A673 (cell line): ENCODE results near the gene BTG1. TPM values are rescaled to one million over a fixed set of nuclear protein-coding genes. Genes with fewer than 3 reads are reported as not detected.

Source experiments
- BruUV-seq: library from RNA; stranded (reverse); fragments of 400-500 nt; replicated peaks from 2 replicates; lab custom pipeline; 2021; lab: Mats Ljungman, UMichigan
- CTCF ChIA-PET: fragments of 300-600 bp; sonication (Branson Sonifier 250); formaldehyde crosslinking; loops from one replicate; lab custom pipeline; 2022; ENCODE audit warnings: antibody characterized with exemption; lab: Charles Lee
- POLR2A ChIA-PET: fragments of 300-600 bp; sonication (Branson Sonifier 250); formaldehyde crosslinking; loops from one replicate; lab custom pipeline; 2022; ENCODE audit warnings: antibody characterized with exemption; ENCODE audit not compliant: low non-redundant PET; lab: Charles Lee
- DNase-seq: peaks from one replicate; pipeline ENCODE4 v3.0.0-alpha.2; 2015; ENCODE audit warnings: low spot score
- H3K27ac ChIP-seq: fragments of 200-600 bp; sonication (generic); 2 replicates; pipeline ENCODE4 v1.5.1; 2016; ENCODE audit warnings: mixed run types, low read depth, mild to moderate bottlenecking, mixed read lengths, antibody characterized with exemption, low read length; ENCODE audit not compliant: poor library complexity, severe bottlenecking
- H3K27me3 ChIP-seq: fragments of 200-600 bp; sonication (generic); replicated peaks from 2 replicates; pipeline ENCODE4 v1.6.1; 2017; ENCODE audit warnings: mixed run types, low read depth, mild to moderate bottlenecking, mixed read lengths, antibody characterized with exemption, low read length; ENCODE audit not compliant: insufficient read depth, poor library complexity
- H3K36me3 ChIP-seq: fragments of 200-600 bp; sonication (generic); 2 replicates; pipeline ENCODE4 v1.6.1; 2016; ENCODE audit warnings: mixed run types, mild to moderate bottlenecking, mixed read lengths, antibody characterized with exemption, low read length; ENCODE audit not compliant: insufficient read depth, poor library complexity, severe bottlenecking
- H3K4me1 ChIP-seq: fragments of 200-600 bp; sonication (generic); 2 replicates; pipeline ENCODE4 v1.6.1; 2017; ENCODE audit warnings: mixed run types, mild to moderate bottlenecking, mixed read lengths, antibody characterized with exemption, low read length; ENCODE audit not compliant: insufficient read depth, poor library complexity, severe bottlenecking
- H3K4me3 ChIP-seq: fragments of 200-600 bp; sonication (generic); 2 replicates; pipeline ENCODE4 v1.5.1; 2016; ENCODE audit warnings: low read depth, mixed run types, mild to moderate bottlenecking, mixed read lengths, low read length; ENCODE audit not compliant: poor library complexity, severe bottlenecking
- H3K9me3 ChIP-seq: fragments of 200-600 bp; sonication (generic); 2 replicates; pipeline ENCODE4 v1.6.1; 2016; ENCODE audit warnings: mixed run types, low read depth, mild to moderate bottlenecking, mixed read lengths, antibody characterized with exemption, low read length; ENCODE audit not compliant: poor library complexity, severe bottlenecking
- EZH2 ChIP-seq: fragments of 200-600 bp; sonication (generic); IDR thresholded peaks from 2 replicates; pipeline ENCODE4 v1.6.1; 2017; ENCODE audit warnings: borderline replicate concordance, low read depth, mild to moderate bottlenecking, mixed read lengths, antibody characterized with exemption, low read length; ENCODE audit not compliant: poor library complexity, severe bottlenecking
- intact Hi-C: fragments of 100-400 bp; cut with micrococcal nuclease; formaldehyde crosslinking; loops from one replicate; pipeline ENCODE4 v1.10.0; 2022; ENCODE audit not compliant: unreplicated experiment
- total RNA-seq: library from RNA; stranded (reverse); gene quantifications from 2 replicates; pipeline ENCODE4 v1.2.3, GENCODE V29; 2021
- TF ChIP-seq, protein P1 (sequence below): fragments of 300-800, 200-600 bp; sonication (generic); conservative IDR thresholded peaks from 2 replicates; pipeline ENCODE4 v1.5.1; 2017; ENCODE audit warnings: low read depth, mild to moderate bottlenecking, antibody characterized with exemption, low read length, moderate library complexity, mixed read lengths

BTG1 gene
- total RNA-seq, 1 experiment from 2014 or later = 18.0 TPM

DNA sequence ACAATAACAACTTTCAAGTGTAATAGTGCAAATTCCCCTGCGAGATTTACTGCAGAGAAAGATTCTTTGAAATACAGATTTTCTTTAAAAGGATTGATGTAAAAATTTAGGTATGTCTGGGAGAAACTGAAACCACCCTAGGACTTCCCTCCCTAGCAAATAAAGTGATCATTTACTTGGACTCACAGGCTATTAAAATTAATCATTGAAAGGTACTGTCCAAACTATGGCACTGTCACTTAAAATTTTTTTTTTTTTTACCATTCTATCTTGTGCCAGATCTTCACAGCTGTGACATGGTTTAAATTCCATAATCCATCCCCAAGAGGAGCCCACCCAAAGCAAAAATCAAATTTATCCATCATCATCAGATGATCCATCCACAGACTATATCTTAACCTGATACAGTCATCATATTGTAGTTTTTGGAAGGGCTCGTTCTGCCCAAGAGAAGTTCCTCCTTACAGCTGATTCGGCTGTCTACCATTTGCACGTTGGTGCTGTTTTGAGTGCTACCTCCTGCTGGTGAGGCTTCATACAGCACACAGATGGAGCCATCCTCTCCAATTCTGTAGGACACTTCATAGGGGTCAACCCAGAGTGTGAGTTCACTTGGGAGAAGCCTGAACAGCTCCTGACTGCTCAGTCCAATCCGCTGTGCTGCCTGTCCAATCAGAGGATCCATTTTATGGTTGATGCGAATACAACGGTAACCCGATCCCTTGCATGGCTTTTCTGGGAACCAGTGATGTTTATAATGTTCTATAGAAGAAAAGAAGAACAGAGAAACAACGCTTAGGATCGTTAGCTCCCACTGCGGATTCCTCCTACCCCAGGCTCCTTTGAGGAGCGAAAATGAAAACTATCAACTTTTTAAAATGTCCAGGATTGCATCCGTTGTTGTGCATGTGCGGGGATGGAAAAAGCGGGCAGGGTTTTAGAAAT lies 1.7 kb downstream of the BTG1 start:
- TF ChIP-seq, protein P1, sequence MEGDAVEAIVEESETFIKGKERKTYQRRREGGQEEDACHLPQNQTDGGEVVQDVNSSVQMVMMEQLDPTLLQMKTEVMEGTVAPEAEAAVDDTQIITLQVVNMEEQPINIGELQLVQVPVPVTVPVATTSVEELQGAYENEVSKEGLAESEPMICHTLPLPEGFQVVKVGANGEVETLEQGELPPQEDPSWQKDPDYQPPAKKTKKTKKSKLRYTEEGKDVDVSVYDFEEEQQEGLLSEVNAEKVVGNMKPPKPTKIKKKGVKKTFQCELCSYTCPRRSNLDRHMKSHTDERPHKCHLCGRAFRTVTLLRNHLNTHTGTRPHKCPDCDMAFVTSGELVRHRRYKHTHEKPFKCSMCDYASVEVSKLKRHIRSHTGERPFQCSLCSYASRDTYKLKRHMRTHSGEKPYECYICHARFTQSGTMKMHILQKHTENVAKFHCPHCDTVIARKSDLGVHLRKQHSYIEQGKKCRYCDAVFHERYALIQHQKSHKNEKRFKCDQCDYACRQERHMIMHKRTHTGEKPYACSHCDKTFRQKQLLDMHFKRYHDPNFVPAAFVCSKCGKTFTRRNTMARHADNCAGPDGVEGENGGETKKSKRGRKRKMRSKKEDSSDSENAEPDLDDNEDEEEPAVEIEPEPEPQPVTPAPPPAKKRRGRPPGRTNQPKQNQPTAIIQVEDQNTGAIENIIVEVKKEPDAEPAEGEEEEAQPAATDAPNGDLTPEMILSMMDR = peak; percentile 61
- TF ChIP-seq EZH2 = no peak
- peaks cover 42% of the 10 kb centered on the region for H3K4me1 ChIP-seq
- intact Hi-C loops = loop anchor here (2.0 to 5.0 kb wide), 4 partner anchors 112 to 762 kb away; no protein-coding TSS in a partner anchor
- CTCF ChIA-PET = interaction anchor here (0.7 to 0.8 kb wide), 2 partner anchors 75 to 264 kb away, joined by 3 read pairs; no protein-coding TSS in a partner anchor
- H3K9me3 ChIP-seq = no peaks in the 10 kb centered on the region
- peak; percentile 80 for DNase-seq
- peak overlapping the region; percentile 96 for H3K4me3 ChIP-seq
- POLR2A ChIA-PET = no interaction called here
- H3K27me3 ChIP-seq = no peaks in the 10 kb centered on the region
- peaks cover 33% of the 10 kb centered on the region for H3K36me3 ChIP-seq
- H3K27ac ChIP-seq = peak overlapping the region; percentile 93
- TSS peak; percentile 44 for BruUV-seq

DNA sequence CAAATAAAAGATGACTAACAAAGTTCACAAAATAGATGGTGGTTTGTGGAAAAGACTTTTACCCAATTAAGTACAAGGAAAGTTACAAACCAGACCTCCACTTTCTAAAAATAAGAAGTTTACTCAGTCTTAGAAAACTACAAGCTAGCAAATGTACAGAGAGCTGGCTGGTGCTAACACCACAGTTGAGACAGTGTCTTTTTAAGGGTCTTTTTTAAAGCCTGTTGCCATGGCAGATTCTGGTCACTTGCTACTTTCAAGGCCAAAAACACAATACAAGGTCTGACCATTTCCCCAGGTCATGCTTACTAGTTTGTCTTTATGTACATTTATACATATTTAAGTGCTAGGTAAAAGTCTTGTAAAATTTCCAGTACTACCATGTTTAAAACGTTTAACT lies 2.4 kb downstream of the BTG1 start:
- CTCF ChIA-PET = no interaction called here
- H3K27ac ChIP-seq = no peak overlapping the region
- peaks cover 33% of the 10 kb centered on the region for H3K36me3 ChIP-seq

DNA sequence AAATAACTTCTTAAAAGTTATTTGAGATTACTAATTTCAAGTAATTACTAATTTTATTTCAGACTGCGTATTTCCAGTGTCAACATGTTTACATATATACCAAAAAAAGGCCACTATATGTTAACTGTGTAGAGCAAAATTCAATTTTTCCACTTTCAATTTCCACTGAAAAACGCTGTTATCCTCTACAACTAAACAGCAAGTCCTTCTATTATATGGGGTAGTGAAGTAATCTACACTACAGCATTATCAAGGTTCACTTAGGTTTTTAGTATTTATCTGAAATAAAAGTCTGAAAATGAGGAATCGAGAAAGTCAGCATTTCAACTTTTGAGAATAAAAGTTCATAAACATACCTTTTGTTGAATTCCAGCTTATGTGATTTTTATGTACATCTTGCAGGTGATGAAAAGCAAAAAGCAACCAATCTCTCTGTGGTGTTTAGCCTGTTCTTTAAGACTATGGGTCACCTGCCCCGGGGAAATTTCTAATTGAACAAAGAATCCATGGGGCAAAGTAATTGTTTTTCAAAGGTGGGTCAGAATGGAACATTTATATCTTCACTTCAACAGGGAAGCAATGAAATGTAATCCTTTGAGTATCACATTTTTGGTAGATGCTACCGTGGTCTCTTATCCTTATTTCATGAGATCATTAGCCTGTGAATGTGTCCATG lies 3.3 kb downstream of the BTG1 start:
- Histone ChIP-seq H3K4me1 (peaks cover 58% of the 10 kb centered on the region), H3K27ac (no peak overlapping the region), H3K4me3 (peak overlapping the region; percentile 96), H3K36me3 (peaks cover 33% of the 10 kb centered on the region), H3K9me3 (no peaks in the 10 kb centered on the region), H3K27me3 (no peaks in the 10 kb centered on the region)
- DNase-seq = no peak
- intact Hi-C loops = loop anchor here (5.0 kb wide), 3 partner anchors 110 to 760 kb away; no protein-coding TSS in a partner anchor
- CTCF ChIA-PET = no interaction called here
- BruUV-seq = no TSS peak
- TF ChIP-seq, protein P1 = no peak
- TF ChIP-seq EZH2 = no peak
- POLR2A ChIA-PET = interaction anchor here (0.6 kb wide), 1 partner anchor 24 kb away, joined by 3 read pairs; no protein-coding TSS in a partner anchor

More for the DNA sequence above, 2.4 kb downstream of the BTG1 start:
- intact Hi-C loops = loop anchor here (5.0 kb wide), 3 partner anchors 111 to 761 kb away; no protein-coding TSS in a partner anchor
- peaks cover 49% of the 10 kb centered on the region for H3K4me1 ChIP-seq
- H3K4me3 ChIP-seq = peak overlapping the region; percentile 96
- BruUV-seq = no TSS peak
- DNase-seq = no peak
- H3K27me3 ChIP-seq = no peaks in the 10 kb centered on the region
- TF ChIP-seq EZH2 = no peak
- TF ChIP-seq, protein P1 = no peak
- no peaks in the 10 kb centered on the region for H3K9me3 ChIP-seq
- POLR2A ChIA-PET = no interaction called here
